ENCODE data around the gene DNAJB8.
A peak's percentile ranks its signal among the peaks of the same experiment; 100 is the strongest.

The DNAJB8 gene

DNA sequence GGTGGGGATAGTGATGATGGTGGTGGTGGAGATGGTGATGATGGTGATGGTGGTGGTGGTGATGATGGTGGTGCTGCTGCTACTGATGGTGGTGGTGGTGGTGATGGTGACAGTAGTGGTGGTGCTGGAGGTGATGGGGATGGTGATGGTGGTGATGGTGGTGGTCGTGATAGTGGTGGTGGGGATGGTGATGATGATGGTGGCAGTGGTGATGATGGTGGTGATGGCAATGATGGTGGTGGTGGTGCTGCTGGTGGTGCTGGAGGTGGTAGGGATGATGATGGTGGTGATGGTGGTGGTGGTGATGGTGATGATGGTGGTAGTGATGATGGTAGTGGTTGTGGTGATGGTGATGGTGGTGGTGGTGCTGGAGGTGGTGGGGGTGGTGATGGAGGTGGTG is 21.3 kb downstream of the DNAJB8 start:
- DNase-seq (ENCODE audit: low read depth): no peak

- DNase-seq (ENCODE audit: low read depth): no peak
Observed at GRCh38 chr3:128443771-128444170, 22.9 kb downstream of the DNAJB8 start.

GRCh38 chr3:128442949-128443348 is 23.7 kb downstream of the DNAJB8 start:
- no peak for DNase-seq (ENCODE audit: low read depth)

DNA sequence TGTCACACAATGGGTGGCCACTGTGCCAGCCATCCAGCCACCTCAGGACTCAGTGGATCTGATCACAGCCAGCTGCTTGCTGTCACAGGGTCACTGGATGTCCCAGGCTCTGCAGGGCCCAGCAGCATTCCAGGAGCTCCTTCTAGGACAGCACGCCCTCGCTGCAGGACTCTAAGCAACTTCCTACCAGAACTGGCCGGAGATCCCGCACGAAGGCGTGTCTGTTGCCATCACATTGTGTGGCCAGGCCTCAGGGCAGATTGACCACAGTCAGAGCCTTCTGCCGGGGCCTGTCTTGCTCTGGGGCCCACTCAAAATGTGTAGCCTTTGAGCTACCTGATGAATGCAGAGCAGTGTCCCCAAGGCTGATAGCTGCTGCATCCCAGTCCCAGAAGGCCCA is 24.6 kb downstream of the DNAJB8 start:
- no peak for DNase-seq (ENCODE audit: low read depth)

DNA sequence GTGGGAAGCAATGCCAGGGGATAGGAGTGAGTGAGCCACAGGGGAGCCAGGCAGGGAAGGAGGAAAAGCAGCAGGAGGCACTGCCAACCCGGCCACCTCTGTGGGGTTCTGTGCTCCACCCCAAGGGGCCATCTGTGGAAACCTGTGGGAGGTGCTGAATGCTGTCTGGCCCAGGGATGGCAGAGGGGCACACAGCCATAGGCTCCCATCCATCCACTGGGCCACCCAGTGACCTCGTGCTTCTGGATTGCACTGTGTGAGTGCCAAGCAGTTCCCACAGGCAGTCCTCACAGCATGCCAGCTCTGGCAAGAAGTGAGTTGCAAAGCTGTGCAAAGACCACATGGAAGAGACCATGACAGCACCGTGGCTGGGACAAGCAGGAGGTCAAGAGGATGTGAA is 27.5 kb downstream of the DNAJB8 start:
- peak; percentile 9 for DNase-seq (ENCODE audit: low read depth)

- no peak for DNase-seq (ENCODE audit: low read depth)
Observed at GRCh38 chr3:128438488-128439072, 28.1 kb downstream of the DNAJB8 start.

DNA sequence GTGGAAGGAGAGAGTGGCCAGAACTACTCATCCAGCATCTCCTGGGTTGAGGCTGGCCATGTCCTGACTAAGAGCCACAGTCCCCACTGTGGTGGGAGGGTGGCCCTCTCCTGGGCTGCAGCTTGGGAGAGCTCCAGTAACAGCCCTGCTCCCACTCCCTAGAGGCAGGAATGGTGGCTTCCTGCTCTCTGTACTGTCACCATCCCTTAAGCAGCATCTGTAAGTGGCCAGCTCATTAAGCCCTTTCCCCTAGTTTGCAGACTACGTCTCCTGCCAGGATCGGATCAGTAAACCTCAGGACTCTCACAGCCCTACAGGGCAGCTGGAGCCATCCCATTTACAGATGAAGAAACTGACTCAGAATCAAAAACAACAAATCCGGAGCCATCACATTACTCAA is 30.5 kb downstream of the DNAJB8 start:
- DNase-seq (ENCODE audit: low read depth): no peak

DNA sequence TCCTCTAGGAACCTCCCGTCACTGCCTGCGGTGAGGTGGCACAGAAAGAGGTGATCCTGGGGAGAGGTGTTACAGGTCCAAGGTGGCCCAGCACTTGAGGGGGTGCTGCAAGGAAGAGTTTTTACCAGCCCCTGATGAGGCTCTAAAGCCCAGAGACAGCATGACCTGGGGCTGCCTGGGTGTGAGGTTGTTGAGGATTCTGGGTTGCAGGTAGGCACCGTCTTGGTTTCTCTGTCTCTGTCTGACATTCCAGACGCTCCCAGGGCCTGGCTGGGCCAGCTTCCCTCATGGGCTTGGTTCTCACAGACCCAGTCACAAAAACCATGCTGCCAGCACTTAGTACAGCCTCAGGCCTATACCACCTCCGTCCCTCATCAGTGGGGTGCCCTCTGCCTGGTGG is 31.1 kb downstream of the DNAJB8 start:
- DNase-seq (ENCODE audit: low read depth): no peak

DNA sequence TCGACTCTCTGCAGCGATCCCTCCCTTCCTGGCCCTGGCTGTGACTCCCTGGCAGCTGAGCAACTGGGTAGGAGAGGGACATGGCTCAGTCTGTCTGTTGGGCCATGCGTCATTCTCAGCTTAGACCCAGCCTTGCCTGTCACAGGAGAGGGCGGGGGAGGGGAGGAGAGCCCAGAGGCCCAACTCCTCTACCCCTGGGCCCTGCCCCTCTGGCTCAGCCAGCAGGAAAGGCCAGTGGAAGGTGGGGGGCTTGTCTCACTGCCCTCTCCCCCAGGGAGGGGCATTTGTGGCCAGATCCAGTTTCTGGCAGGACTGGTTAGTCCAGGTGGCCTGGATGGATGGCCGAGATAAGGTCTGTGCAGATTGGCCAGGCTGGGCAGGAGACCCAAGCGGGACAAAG is 31.6 kb downstream of the DNAJB8 start:
- DNase-seq (ENCODE audit: low read depth): no peak

GRCh38 chr3:128434524-128434923 is 32.2 kb downstream of the DNAJB8 start:
- DNase-seq (ENCODE audit: low read depth): no peak

DNA sequence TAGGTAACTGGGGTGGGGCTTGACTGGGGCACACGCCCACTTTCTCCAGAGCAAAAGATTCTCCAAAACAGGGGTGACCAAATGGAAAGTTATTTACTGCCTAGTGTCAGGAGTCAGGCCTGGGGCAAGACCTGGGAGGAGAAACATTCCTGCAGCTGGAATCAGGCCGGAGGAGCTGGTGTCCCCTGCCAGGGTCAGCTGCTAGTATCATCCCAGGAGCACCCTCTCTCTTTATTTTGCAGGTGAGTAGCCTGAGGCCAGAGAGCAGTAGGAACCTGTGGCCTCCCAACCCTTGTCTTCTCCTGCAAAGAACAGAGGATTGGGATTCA is 32.9 kb downstream of the DNAJB8 start:
- no peak for DNase-seq (ENCODE audit: low read depth)

DNA sequence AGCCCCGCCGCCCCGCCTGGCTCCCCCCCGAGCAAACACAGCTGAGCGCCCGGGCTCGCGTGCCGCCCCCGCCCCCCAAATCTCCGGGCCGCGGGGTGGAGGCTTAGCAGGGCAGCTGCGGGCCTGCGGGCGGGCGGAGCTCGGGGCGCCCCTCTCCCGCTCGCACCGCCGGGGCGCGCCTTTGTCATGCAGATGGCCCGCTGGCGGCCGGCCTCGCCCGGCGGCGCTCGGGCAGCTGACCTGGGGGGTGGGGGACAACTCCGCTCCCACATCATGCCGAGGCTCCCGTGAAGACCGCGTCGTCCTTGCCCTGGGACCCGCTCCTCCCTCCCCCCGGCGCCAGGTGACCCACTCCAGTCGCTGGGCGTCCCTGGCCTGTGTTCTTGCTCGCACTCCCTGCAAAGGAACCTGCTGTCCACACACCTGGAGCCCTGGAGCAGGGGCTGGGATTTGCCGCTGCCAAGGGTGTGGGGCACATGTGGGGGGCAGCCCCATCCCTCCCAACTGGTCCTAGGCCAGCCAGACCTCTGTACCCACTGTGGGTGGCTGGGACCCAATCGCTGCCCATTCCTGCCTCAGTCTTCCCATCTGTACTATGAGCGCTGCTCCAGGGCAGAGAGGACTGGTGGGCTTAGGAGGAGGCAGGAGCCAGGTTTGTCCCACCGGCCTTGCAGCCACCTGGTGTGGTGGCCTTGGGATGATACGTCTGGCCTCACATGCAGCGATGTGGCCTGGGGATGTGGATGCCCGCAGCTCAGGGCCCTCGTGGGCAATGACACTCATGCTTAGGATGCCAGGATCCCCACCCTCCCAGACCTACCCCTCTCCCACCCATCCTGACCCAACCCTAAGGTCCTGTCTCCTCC is 33.5 kb downstream of the DNAJB8 start:
- DNase-seq (ENCODE audit: low read depth): no peak

DNA sequence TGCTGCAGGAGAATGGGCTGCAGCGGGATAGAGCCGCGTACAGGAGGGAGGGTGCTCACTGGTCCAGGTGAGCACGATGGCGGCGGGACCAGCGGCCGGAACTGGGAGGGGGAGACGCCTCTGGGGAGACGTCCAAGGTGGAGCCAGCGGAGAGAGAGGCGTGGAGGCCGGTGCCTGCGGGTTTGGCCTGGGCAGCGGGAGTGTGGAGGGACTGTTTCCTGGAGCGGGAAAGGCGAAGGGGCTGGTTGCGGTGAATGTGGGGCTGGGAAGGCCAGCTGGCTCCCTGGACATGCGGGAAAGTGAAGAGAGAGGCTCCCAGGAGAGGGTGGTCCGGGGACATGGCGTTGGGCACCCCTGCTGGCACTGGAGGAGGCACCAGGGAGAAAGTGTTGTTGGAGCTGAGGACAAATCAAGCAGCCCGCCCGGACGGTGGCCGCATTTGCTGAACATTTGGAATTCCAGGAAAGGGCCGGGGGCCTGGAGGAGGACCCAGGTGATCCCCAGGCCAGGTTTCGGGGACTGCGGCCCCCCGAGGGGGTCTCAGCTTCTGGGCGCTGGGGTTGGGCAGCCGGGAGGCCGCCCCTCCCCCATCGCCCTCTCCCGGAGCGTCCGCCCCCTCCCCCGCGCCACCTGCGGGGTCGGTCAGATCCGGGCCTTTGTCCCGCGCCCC is 34.3 kb downstream of the DNAJB8 start:
- DNase-seq (ENCODE audit: low read depth): no peak

DNA sequence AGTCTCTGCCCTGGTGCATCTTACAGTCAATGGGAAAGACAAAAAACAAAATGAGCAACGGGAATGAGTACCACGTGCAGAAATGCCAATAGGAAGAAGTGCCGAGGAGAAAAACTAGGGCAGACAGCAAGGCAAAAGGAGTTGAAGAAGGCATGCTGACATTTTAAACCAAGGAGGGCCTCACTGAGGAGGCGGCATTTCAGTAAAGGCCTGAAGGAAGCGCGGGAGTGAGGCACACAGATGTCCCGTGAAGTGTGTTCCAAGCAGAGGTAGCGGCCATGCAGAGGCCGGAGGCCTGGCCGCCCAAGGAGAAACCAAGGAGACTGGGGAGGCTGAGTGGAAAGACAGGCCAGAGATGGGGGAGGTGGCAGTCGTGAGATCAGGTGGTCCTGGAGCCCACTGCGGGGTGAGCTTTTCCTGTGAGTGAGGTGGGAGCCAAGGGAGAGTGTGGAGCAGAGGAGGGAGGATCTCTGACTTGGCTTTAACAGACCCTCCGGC is 34.8 kb downstream of the DNAJB8 start:
- no peak for DNase-seq (ENCODE audit: low read depth)

- DNase-seq (ENCODE audit: low read depth): no peak
Observed at GRCh38 chr3:128430731-128431130, 36.0 kb downstream of the DNAJB8 start.

DNA sequence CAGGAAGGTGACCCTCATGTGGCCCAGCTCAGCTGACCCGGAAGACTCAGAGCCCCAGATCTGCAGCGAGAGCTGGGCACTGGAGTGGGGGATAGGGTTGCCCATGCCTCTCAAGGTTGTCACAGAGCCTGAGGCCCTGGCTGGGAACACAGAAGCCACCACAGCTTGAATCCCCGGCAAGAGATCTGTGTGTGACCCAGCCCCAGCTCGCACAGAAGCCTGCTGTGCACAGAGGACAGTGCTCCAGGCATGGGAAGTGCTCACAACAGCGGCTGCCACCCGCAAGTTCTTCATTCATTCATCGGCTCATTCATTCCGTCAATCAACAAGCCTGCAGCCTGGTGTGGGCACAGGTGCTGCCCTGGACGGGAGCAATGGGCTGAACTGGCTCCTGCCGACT is 36.4 kb downstream of the DNAJB8 start:
- no peak for DNase-seq (ENCODE audit: low read depth)

DNA sequence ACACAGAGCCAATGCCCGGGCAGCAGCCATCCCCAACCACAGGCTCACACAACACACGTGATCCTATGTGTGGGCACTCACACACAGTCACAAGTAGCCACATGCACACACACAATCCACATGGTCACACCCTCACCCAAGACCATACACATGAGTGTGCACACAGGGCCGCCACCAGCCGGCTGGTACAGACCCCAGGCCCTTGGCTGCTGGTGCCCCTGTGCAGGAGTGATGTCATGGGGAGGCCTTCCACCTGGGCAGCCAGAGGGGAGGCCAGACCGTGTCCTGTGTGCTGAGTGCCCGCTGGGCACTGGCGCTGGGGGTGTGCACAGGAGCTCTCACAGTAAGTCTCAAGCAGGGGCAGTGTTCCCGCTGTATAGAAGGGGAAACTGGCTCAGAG is 36.9 kb downstream of the DNAJB8 start:
- no peak for DNase-seq (ENCODE audit: low read depth)

DNA sequence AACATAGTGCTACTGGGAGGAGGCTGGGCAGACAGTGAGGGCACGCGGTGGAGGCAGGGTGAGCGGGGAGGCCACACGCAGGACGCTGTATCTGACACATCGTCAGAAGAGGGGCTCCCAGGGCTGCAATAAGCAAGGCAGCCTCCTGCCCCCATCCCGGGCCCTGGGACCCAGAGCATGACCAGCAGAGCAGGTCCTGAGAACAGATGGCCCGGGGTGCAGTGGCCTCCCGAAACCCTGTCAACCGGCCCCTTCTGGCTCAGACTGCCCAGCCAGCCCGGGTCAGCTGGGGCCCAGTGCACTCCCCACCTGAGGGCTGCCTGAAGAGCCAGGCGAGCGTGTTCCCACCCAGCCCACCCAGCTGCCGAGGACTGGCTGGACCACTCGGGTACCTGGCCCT is 37.4 kb downstream of the DNAJB8 start:
- DNase-seq (ENCODE audit: low read depth): no peak

DNA sequence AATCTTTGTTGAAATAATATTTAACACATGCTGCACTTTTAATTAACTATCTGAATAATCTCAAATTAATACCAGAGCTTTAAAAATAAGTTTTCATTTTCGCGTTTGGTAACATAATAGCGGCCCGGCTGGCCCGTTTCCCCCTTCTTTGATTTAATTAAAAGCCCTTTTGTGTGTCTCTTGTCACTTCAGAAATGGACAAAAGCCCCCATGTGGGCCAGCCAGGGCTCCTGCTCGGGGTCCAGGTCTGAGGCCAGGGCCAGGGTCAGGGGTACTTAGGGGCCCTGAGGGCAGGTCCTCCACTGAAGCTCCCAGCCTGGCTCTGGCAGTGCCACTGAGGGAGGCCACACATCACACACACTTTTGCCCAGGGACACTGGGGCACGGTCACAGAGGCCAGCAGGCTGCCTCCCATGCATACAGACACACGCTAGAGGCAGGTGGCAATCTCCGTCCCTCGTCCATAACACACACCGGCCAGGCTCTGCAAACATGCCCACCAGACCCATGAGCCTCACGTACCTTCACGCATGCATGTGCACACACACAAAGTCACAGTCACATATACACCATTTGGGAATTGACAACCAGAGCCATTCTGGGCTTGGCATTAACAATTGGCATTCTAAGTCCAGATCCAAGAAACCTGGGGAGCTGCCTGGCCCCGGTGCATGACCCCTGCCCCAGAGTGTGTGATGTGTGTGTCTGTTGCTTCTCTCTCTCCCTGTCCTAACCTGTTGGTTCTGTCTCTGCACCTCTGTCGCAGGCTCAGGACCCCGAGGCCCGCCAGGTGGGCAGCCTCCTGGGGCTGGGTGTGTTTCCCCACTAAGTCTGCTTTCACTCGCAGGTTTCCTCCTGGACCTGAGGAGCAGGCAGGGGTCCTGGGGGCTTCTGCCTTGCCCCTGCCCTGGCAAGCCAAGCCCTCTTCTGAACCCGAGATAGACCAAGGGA is 38.5 kb downstream of the DNAJB8 start:
- no peak for DNase-seq (ENCODE audit: low read depth)

DNA sequence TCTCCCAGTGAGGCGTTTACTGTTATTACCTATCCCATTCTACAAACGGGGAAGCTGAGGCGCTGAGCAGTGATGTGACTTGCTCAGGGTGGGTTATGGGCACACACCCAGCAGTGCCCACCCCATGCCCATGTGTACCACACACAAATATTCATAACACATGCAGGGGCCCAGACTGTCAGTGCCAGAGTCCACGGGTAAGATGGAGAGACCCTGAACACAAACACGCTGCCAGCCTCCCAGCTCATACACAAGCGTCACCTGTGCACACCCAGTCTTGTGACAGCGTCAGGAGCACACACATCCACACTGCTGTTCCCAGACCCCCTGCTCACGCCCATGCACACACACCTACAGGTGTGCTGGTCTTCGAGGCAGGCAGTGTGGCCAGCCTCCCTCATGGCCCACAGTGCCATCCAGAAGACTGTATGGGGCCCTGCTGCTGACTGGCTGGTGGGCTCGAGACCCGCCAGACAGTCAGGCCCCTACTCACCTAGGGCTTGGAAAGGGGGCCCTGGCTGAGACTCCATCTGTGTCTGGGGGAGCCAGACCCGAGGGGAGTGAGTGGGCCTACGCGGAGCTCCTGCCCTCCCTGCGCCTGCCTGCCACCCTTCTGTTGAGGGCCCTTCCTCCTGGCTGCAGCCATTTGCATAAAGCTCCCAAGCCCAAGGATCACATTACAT is 39.4 kb downstream of the DNAJB8 start:
- DNase-seq (ENCODE audit: low read depth): no peak

- DNase-seq (ENCODE audit: low read depth): no peak
Observed at GRCh38 chr3:128426128-128426921, 40.4 kb downstream of the DNAJB8 start.
